Measurements from ENCODE around the gene SEPTIN11. TPM values are rescaled to one million over a fixed set of nuclear protein-coding genes. Genes with fewer than 3 reads are reported as not detected.

The SEPTIN11 gene
- total and polyA plus RNA-seq, 4 donors: 17.2 to 37.4 (median 25.1) TPM

Other genes with a start within 250 kb of the SEPTIN11 start
- 10 to 100 TPM; 10.0 to 30.5 TPM for gene SOWAHB, start 51.6 kb upstream of the SEPTIN11 start, total RNA-seq
- gene SOWAHB, start 51.6 kb upstream of the SEPTIN11 start, polyA plus RNA-seq: 10 to 100 TPM in 1 of 2 donors, 1 to 10 TPM in 1; 2.5 to 10.2 TPM
- 10 to 100 TPM; 36.2 to 82.1 TPM for gene CCNI, start 126.2 kb downstream of the SEPTIN11 start, total RNA-seq
- gene CCNI, start 126.2 kb downstream of the SEPTIN11 start, polyA plus RNA-seq: 10 to 100 TPM; 42.5 to 87.5 TPM
- gene CCNG2, start 207.5 kb downstream of the SEPTIN11 start, total RNA-seq: 10 to 100 TPM in 1 of 2 donors, 1 to 10 TPM in 1; 4.5 to 10.8 TPM
- gene CCNG2, start 207.5 kb downstream of the SEPTIN11 start, polyA plus RNA-seq: 1 to 10 TPM; 1.2 to 3.6 TPM

Data from liver (tissue), 4 donors.